ENCODE data around the gene DNAH9. TPM values are rescaled to one million over a fixed set of nuclear protein-coding genes. Genes with fewer than 3 reads are reported as not detected.

Gene DNAH9, protein sequence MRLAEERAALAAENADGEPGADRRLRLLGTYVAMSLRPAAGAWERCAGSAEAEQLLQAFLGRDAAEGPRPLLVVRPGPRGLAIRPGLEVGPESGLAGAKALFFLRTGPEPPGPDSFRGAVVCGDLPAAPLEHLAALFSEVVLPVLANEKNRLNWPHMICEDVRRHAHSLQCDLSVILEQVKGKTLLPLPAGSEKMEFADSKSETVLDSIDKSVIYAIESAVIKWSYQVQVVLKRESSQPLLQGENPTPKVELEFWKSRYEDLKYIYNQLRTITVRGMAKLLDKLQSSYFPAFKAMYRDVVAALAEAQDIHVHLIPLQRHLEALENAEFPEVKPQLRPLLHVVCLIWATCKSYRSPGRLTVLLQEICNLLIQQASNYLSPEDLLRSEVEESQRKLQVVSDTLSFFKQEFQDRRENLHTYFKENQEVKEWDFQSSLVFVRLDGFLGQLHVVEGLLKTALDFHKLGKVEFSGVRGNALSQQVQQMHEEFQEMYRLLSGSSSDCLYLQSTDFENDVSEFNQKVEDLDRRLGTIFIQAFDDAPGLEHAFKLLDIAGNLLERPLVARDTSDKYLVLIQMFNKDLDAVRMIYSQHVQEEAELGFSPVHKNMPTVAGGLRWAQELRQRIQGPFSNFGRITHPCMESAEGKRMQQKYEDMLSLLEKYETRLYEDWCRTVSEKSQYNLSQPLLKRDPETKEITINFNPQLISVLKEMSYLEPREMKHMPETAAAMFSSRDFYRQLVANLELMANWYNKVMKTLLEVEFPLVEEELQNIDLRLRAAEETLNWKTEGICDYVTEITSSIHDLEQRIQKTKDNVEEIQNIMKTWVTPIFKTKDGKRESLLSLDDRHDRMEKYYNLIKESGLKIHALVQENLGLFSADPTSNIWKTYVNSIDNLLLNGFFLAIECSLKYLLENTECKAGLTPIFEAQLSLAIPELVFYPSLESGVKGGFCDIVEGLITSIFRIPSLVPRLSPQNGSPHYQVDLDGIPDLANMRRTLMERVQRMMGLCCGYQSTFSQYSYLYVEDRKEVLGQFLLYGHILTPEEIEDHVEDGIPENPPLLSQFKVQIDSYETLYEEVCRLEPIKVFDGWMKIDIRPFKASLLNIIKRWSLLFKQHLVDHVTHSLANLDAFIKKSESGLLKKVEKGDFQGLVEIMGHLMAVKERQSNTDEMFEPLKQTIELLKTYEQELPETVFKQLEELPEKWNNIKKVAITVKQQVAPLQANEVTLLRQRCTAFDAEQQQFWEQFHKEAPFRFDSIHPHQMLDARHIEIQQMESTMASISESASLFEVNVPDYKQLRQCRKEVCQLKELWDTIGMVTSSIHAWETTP (N-terminal part only)
- total RNA-seq (2022; extraction: Qiagen RNA extraction): 0.13 to 0.22 TPM in 2 of 5 replicates, not detected in the others

DNA sequence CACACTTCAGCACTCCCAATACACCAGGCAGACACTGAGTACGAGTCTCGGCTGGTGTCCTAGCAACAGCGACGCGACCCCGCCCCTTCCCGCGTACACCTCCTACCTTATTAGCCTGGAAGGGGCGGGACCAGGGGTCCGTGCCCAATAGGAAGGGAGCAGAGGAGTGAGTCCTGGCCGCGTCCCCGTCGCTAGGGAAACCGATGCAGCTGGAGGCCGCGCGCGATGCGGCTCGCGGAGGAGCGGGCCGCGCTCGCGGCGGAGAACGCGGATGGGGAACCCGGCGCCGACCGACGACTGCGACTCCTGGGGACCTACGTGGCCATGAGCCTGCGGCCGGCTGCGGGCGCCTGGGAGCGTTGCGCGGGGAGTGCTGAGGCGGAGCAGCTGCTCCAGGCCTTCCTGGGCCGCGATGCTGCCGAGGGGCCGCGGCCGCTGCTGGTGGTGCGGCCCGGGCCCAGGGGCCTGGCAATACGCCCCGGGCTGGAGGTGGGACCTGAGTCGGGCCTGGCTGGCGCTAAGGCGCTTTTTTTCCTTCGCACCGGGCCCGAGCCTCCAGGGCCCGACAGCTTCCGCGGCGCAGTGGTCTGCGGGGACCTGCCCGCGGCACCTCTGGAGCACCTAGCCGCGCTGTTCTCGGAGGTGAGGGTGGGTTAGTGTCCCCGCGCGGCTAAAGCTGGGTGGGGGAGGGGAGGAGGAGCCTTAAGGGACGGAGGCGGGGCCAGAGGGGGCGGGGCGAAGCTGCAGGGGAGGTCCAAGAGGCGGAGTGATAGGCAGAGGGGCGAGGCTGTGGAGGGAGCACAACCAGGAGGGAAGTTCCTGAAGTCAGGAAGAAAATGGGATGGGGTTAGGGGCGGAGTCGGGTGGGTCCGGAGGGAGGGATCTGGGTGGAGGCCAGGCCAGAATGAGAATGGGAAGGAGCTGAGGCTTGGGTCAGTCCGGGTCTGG is at the start of gene DNAH9:
TSS of gene DNAH9 (plus strand) at position 197 of the 948 bp plus-strand sequence. CDS start at position 226, 29 bp downstream.

GRCh38 chr17:11997147-11997971 is 399.1 kb downstream of the DNAH9 start, which contains the start of gene ZNF18:
TSS of gene ZNF18 (minus strand) at chr17:11997475. CDS start at chr17:11992829, 4,646 bp downstream.

All from A549 treated with AZD2906 at 1 μM for 4 hours (cell line).